Transverse colon (tissue), 4 donors: ENCODE measurements around the gene PCDHA2. TPM values are rescaled to one million over a fixed set of nuclear protein-coding genes. Genes with fewer than 3 reads are reported as not detected.
"Not testable (repeated sequence)": the region's sequence is repeated elsewhere in the genome, so short reads cannot be mapped to it uniquely, and the experiment has no call there.

Experiments used
- DNase-seq: peaks from one replicate; pipeline ENCODE4 v3.0.0-alpha.2; 2019
- H3K27ac ChIP-seq, 4 donors: fragments of 200-600 bp; sonication (generic); 2 replicates each; pipeline ENCODE4 v1.5.1; 2016 to 2018; ENCODE audit warnings: inconsistent platforms in 4 of 4
- H3K27me3 ChIP-seq: fragments of 200-600 bp; sonication (generic); 2 replicates; pipeline ENCODE4 v1.5.1; 2017; ENCODE audit warnings: inconsistent platforms
- H3K36me3 ChIP-seq, 4 donors: fragments of 200-600 bp; sonication (generic); 2 replicates each; pipeline ENCODE4 v1.5.1; 2017 to 2019; ENCODE audit warnings: inconsistent platforms in 4 of 4
- H3K4me1 ChIP-seq, 4 donors: fragments of 200-600 bp; sonication (generic); 2 replicates each; pipeline ENCODE4 v1.5.1; 2017 to 2020; ENCODE audit warnings: inconsistent platforms in 4 of 4
- H3K4me3 ChIP-seq, 4 donors: fragments of 200-600 bp; sonication (generic); 1 replicate in 1 of 4; 2 replicates in 3 of 4; pipeline versions ENCODE4 v1.5.1 to v1.6.1; 2017 to 2019; ENCODE audit warnings: inconsistent platforms in 4 of 4
- H3K9me3 ChIP-seq, 2 donors: fragments of 200-600 bp; sonication (generic); 2 replicates each; pipeline ENCODE4 v1.5.1; 2017 to 2019; ENCODE audit warnings: inconsistent platforms in 2 of 2
- CTCF ChIP-seq, 5 experiments: fragments of 200-600 bp in 3 of 5; fragments of 450-650 bp in 2 of 5; sonication (generic) in 3 of 5; IDR thresholded peaks; 1 replicate in 2 of 5; 2 replicates in 3 of 5; pipeline ENCODE4 v1.5.1; 2016 to 2017; ENCODE audit warnings: antibody characterized with exemption in 5 of 5, inconsistent platforms in 3 of 5, mild to moderate bottlenecking in 2 of 5, moderate library complexity in 1 of 5
- EP300 ChIP-seq: sonication (generic); formaldehyde crosslinking; IDR thresholded peaks from one replicate; pipeline ENCODE4 v1.6.1; 2017; ENCODE audit warnings: antibody characterized with exemption, low read depth
- POLR2A ChIP-seq: fragments of 450-650 bp; IDR thresholded peaks from one replicate; pipeline ENCODE4 v1.6.1; 2016; ENCODE audit warnings: antibody characterized with exemption, mild to moderate bottlenecking, moderate library complexity
- POLR2AphosphoS5 ChIP-seq, 3 donors: sonication (generic); formaldehyde crosslinking; IDR thresholded peaks; one replicate each; pipeline ENCODE4 v1.6.1; 2016; ENCODE audit warnings: antibody characterized with exemption in 3 of 3
- WGBS, 2 donors: methylation state at CpG; one replicate each; pipeline ENCODE4 v1.1.5; 2018; ENCODE audit warnings: low coverage in 1 of 2; 5-methylcytosine and 5-hydroxymethylcytosine counted together
- in situ Hi-C, 4 donors: fragments of 200-750 bp; cut with MboI; loops; one replicate each; pipeline versions ENCODE4 v1.15.0 to v1.15.1; 2017; ENCODE audit warnings: low sequenced_read_pairs in 3 of 4, low pct_ligation_motif_present in 1 of 4, low pct_unique_long_range_greater_than_20kb in 1 of 4
- intact Hi-C: fragments of 100-400 bp; cut with DNase I; formaldehyde crosslinking; loops from one replicate; pipeline ENCODE4 v1.15.1; 2023; ENCODE audit warnings: low total_unique reads
- total RNA-seq, 4 donors: library from RNA; depleted of rRNA; stranded (reverse); fragments of >200 nt; gene quantifications; one replicate each; pipeline ENCODE4 v1.1.0, GENCODE V29; 2016

The PCDHA2 gene
- total RNA-seq, 4 donors from 2014 or later: 0.14 to 0.32 TPM; not detected in 2

- Histone ChIP-seq H3K4me3 (no peak overlapping the region), H3K27ac (no peak overlapping the region), H3K4me1 (no peaks in the 10 kb centered on the region), H3K36me3 (no peaks in the 10 kb centered on the region), H3K27me3 (no peaks in the 10 kb centered on the region), H3K9me3 (peaks cover 10 to 37% of the 10 kb centered on the region in 2 donors)
- 55 to 96% methylated on average over 1 of the region's 1 CpG for WGBS, 2 donors
- TF ChIP-seq POLR2AphosphoS5 (IDR thresholded peaks at IDR 0.05): no peak
- no peak for TF ChIP-seq EP300
- no peak for TF ChIP-seq CTCF (IDR thresholded peaks at IDR 0.05)
- no peak for TF ChIP-seq POLR2A
- no peak for DNase-seq
- intact Hi-C loops: no loop called here
- in situ Hi-C loops: no loop called here
These were observed 14.1 kb upstream of the PCDHA2 start for GRCh38 chr5:140780512-140780911.

- DNase-seq: no peak
- H3K4me1 ChIP-seq: no peaks in the 10 kb centered on the region
- TF ChIP-seq EP300: no peak
- TF ChIP-seq POLR2A: no peak
- no peak for TF ChIP-seq POLR2AphosphoS5 (IDR thresholded peaks at IDR 0.05)
- TF ChIP-seq CTCF (IDR thresholded peaks at IDR 0.05): no peak
- H3K27ac ChIP-seq: no peak within 1 kb of the TSS
- intact Hi-C loops: no loop called here
- H3K9me3 ChIP-seq: peaks cover 0 to 37% of the 10 kb centered on the region in 2 donors
- no peak within 1 kb of the TSS for H3K4me3 ChIP-seq
- H3K27me3 ChIP-seq: peaks cover 21% of the 10 kb centered on the region
- H3K36me3 ChIP-seq: no peaks in the 10 kb centered on the region
- in situ Hi-C loops: no loop called here
- WGBS, 2 donors: 26 to 57% methylated on average over 6 to 25 of the region's 29 CpGs
These were observed 8.6 kb upstream of the PCDHA2 start, which contains the start of gene PCDHA1 for GRCh38 chr5:140785905-140786686. PCDHA1 (plus strand) TSS chr5:140786140.

- H3K36me3 ChIP-seq, H3K4me3 ChIP-seq, DNase-seq, H3K4me1 ChIP-seq, intact Hi-C loops, H3K27ac ChIP-seq, in situ Hi-C loops: not testable (repeated sequence)
- Histone ChIP-seq H3K9me3 (peaks cover 0 to 32% of the 10 kb centered on the region in 2 donors), H3K27me3 (peaks cover 22% of the 10 kb centered on the region)
- 77% methylated on average over 44 of the region's 44 CpGs; no CpG with 5 or more reads in 1 of the 2 donors for WGBS, 2 donors
These were observed 7.2 kb upstream of the PCDHA2 start for GRCh38 chr5:140787422-140787821.

GRCh38 chr5:140787849-140788504 is 6.7 kb upstream of the PCDHA2 start:
- Histone ChIP-seq H3K9me3 (peaks cover 0 to 32% of the 10 kb centered on the region in 2 donors), H3K27me3 (peaks cover 24% of the 10 kb centered on the region)
- 76 to 80% methylated on average over 11 to 70 of the region's 70 CpGs for WGBS, 2 donors
- intact Hi-C loops, H3K36me3 ChIP-seq, H3K27ac ChIP-seq, DNase-seq, H3K4me1 ChIP-seq, H3K4me3 ChIP-seq, in situ Hi-C loops: not testable (repeated sequence)

- TF ChIP-seq POLR2AphosphoS5 (IDR thresholded peaks at IDR 0.05): no peak
- TF ChIP-seq POLR2A: no peak
- TF ChIP-seq EP300: no peak
- no peak for TF ChIP-seq CTCF (IDR thresholded peaks at IDR 0.05)
- H3K9me3 ChIP-seq: peaks cover 11 to 41% of the 10 kb centered on the region in 2 donors
- no peak overlapping the region for H3K27ac ChIP-seq
- in situ Hi-C loops: no loop called here
- WGBS, 2 donors: 22 to 44% methylated on average over 2 of the region's 2 CpGs
- H3K4me3 ChIP-seq: no peak overlapping the region
- no peaks in the 10 kb centered on the region for H3K4me1 ChIP-seq
- DNase-seq: no peak
- intact Hi-C loops: no loop called here
- no peaks in the 10 kb centered on the region for H3K36me3 ChIP-seq
- H3K27me3 ChIP-seq: peaks cover 36% of the 10 kb centered on the region
These were observed 3.6 kb upstream of the PCDHA2 start for GRCh38 chr5:140791089-140791488.
